Measurements from ENCODE around the gene STAB1.
"Not testable (repeated sequence)": the region's sequence is repeated elsewhere in the genome, so short reads cannot be mapped to it uniquely, and the experiment has no call there.

STAB1 gene

DNA sequence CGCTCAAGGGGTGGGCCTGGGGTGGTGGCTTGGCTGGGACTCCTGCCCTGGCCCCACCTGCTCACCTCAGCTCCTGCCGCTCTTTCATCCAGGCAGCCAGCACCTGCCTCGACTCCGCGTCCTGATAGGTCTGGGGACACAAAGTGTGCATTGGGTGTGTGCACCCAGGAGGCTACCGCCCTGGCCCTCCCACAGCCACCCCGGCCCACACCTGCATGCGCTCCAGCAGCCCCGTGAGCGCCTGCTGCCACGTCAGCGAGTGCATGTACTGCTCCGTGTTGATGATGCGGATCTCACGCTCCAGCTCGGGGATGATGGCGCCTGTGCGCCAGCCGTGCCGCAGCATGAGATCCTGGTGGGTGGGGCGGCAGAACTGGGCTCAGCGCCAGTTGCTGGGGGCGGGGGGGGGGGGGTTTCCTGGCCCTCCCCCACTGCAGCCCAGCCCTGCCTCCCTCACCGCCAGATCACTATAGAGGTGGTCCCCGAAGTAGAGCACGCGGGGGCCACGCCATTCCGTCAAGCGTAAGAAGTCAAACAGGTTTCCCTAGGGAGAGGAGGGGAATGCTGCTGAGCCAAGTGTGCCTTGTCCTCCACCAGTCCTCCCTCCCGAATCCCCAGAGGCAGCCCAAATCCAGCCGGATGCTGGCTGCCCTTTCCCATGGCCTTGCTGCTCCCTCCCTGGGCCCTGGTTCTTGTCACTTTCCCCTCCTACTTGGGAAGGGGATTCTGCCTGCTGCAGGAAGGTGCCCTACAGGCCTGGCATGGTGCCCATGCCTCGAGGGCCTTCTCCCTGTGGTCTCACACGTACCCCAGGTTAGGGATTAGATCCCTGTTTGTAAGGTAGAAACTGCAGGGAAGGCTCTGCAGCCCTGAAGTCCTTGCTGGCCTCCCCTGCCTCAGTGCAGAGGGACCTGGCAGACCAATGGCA lies 29.9 kb downstream of the STAB1 start:
- DNase-seq (ENCODE audit: low read depth in 2 of 2): no peak

DNA sequence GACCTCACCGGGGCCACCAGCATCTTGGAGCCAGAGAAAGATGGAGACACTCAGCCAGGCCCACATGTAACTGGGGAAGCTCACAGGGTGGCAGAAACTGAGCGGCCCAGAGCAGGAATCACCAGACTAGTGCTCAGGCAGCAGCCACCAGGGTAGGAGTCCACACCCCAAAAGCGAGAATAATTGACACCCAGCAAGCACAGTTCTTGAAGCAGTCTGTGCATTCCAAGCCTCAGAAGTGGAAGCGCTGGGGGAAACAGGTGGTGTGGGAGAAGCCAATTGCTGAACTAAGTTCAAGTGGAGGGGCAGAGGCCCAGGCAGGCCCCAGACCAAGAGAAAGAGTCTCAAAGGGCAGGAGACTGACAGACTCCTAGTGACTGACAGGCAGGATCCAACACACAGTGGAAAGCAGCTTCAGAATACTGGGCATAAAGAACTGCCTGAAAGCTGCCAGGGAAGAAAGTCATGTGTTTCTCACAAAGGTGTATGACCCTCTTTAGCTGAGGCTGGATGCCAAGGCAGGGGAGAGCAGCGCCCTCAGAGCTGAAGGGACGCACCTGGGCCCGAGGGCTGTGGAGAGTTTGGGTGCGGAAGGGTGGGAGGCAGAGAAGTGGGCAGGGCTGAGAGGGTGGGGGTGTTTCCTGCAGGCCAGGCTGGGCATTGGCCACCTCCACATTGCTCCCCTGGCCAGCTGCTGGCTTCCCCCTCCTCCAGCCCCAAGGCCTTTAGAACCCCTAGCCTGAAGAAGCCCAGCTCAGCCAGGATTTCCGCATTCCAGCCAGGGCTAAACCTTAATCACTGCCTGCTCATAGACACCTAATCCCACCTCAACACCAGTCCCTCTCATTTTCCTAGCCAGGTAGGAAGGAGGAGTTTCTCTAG lies 30.8 kb downstream of the STAB1 start:
- no peak for DNase-seq (ENCODE audit: low read depth in 2 of 2)

DNA sequence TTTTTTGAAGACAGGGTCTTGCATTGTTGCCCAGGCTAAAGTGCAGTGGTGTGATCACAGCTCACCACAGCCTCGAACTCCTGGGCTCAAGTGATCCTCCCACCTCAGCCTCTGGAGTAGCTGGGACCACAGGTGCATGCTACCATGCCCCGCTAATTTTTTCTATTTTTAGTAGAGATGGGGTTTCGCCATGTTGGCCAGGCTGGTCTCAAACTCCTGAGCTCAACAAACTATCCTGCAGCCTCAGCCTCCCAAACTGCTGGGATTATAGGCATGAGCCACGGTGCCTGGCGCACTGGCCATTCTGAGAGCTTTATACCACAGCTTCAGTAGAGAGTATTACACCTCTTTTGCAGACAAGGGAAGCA lies 31.5 kb downstream of the STAB1 start:
- DNase-seq (ENCODE audit: low read depth in 2 of 2): not testable (repeated sequence)

DNA sequence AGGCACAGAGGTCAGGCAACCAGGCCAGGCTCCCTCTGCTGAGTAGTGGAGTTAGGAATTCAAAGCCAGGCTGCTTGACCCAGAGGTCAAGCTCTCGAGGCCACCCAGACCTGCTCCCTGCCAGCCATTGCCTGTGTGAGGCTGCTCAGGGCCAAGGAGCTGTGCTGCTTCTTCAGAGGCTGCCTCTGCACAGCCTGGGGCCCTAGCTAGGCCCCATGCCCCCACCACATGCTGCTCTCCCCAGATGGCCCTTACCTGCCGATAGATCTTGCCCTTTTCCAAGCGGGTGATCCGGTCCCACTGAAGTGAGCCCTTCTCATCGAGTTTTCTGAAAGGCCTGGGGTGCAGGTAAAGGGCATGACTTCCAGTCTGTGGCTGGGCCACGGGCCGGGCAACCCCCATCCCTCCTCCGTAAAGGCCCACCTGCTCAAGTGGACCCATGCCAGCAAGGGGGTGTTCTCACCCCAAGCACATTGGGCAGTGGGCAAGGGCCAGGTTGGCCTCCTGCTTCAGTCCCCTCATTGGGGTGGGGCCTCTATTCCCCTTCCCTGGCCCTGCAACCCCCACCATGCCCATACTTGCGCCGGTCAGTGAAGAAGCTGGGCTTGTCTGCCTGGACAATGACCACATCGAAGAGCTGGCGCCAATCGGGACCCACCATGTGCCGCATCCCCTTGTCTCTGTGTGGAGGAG lies 32.0 kb downstream of the STAB1 start:
- no peak for DNase-seq (ENCODE audit: low read depth in 2 of 2)

DNA sequence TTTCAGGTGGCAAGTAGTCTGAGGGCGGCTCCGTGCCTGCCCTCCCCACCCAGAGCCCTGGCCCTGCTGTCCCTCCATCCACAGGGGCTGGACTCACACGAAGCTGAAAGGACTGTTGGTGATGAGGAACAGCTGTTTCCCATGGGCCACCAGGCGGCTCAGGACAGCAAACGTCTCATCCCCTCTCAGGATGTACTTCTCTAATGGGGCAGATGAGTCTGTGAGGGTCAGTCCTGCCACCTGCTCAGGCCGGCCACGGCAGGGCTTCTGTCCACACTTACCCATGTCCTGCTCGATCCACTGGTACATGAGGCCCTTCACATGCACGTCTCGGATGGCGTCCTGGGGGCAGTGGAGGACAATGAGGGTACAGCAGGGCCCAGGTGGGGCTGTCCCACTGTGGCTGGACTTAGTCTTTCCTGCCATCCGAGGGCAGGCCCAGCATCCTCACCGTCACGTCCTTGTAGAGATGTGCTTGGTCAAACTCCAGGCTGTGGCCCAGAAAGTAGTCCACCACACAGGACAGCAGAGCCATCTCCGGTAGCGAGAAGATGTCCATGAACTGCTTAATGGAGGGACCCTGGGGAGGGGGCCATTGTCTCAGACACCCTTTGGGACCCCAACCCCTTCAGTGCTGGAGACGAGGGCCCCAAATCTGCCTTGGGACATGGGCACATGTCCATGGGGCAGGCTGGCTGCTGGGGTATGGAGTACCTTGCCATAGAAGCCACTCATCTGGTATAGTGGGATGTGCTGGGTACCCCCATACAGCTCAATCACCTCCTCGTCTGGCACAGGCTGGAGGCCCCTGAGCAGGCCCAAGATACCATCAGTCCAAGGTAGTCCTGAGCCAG lies 32.8 kb downstream of the STAB1 start:
- no peak for DNase-seq (ENCODE audit: low read depth in 2 of 2)

DNA sequence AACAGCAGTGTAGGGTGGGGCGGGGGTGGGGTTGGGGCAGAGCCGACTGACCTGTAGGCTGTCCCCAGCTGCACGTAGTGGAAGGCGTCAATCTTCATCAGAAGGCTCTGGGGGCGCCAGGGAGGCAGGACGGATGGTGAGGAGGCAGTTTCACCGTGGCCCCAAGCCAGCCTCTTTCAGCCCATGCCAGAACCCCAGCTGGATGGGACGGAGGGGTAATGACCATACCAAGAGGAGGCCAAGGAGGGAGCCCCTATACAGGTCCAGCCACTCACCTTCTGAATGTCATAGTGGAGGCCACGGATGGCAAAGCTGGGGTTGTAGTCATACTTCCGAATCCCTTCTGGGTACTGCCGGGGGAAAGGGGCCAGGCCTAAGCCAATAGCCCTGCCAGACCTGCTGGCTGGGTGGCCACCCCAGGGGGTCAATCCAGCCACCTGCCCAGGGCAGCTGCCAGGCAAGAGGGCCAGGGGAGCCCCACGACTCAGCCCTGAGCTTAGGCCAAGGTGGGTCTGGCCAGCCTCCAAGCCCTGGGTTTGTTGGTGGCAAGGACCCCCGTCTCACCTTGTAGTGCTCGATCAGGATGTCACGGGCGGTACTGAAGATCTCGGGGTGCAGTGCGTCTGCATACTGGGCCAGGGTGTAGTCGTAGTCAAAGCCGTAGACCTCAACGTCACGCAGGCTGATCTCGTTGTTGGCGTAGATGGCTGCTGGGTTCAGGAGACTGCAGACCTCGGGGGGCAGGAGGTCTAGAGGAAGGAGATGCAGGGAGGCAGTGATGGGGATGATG lies 33.6 kb downstream of the STAB1 start:
- no peak for DNase-seq (ENCODE audit: low read depth in 2 of 2)

DNA sequence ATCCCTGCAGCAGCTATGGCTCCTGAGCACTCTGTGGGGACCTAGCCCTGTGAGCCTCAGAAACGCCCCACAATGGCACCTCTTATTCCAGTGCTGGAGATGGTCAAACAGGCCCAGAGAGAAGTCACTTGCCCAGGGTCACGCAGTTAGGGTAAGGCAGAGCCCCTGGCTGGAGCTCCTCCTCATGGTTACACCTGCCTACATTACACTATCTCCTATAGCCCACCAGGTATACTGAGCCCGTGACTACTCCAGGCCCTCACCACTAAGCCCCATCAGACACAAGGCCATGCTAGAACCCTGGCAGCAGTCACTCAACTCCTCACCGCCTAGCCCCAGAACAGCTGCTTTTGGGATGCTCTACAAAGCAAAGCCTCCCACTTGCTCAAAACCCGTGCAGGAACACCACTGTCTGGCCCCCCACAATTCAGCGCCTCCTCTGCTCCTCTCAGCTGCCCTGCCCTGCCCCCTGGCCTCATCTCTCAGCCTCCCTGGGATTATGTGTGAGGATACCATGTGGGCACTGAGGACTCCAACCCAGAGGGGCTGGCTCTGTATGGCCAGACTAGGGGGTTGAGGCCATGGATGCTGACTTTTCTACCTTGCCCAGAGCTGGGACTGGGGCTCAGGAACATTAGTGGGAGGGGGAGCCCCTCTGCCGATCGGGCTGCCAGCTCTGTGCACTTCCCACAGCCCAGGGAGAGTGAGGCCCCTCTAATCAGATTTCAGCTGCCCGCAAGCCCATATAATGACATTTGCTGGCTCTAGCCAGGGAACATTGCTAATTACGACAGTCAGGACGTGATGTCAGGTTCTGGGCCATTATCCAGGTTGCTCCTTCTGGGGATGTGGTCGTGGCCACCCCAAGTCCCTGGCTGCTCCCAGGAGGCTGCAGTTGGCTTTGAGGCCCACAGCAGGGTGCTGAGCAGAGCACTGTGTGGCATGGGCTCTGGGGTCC lies 34.5 kb downstream of the STAB1 start:
- no peak for DNase-seq (ENCODE audit: low read depth in 2 of 2)

DNA sequence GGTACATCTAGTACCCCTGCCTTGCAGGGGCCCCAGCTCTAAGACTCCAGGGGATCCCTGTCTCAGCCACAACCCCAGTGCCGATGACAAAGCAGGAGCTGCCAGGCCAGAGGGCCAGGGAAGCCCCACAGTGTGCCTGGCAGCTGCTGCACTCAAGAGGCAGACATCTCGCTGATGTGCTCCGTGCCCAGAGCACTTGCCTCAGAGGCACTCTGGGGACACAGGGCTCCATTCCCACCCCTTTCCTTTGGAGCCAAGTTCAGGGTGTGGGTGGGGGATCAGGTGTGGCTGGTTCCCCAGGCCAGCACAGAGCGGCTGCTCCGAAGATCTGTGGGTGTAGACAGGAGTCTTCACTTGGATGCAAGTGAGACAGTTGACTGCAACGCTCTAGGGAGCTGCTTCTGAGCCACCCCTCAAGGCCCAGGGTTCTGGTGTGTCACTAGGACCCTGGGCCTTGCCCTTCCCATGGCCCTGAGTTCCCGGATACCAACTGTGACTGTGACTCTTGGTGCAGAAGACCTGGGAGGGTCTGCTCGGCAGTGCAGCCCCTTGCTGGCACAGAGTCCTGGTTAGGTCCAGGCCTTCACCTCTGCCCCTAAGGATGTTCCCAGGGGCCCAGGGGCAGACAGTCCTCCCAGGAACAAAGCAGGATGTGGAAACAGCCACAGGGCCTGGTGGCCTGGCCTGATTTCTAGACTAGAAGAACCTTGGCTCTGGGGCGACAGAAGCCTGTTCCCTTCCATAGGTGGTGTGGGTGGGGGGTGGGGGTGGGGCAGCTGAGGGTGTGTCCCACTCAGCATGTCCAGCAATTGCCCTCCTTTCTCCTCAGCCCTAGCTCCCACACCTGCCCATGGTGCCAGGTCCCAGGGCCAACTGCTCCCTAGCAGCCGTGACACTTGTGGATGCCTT lies 36.0 kb downstream of the STAB1 start:
- DNase-seq (ENCODE audit: low read depth in 2 of 2): no peak

DNA sequence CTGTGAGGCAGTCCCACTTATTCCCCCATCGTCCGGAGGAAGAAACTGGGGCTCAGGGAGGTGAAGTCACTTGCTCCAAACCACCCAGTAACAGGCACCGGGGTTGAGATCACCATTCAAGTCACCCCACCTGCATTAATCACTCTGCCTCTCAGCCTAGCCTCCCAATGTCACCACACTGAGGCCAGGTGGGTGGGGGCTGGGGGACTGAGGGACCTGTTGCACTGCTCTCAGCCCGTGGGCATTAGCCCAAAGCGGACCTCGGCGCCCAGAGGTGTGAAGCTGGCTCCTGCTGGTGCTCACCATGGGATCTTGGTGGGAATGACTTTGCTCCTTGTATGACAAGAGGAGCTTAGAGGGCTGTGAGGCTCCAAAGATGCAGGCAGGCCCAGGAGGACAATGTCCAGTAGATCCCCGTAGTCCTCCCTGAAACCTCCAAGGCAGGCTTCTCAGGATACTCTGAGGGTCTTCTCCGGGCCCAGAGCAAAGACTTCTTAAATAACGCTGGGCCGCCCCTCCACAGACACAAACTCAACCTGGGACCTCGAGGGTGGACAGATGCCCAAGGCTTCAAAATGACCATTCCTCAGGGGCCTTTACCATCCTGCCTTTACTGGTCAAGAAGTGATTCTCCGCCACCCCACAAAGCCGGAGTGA lies 36.9 kb downstream of the STAB1 start:
- no peak for DNase-seq (ENCODE audit: low read depth in 2 of 2)

DNA sequence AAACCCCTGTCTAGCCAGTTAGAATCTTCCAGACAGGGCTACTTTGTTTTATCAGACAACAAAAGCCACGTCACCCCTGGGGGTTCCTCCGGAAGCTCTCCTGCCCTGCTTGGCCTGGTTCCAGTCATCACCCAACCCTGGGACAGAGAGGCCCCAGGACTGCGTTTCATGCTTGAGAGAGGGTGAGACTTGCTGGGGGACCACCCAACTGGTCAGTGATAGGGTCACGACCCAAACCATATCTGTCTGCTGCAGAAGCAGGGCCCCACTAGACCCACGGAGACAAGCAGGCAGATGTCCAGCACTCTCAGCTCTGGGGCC lies 37.3 kb downstream of the STAB1 start:
- DNase-seq (ENCODE audit: low read depth in 2 of 2): no peak

DNA sequence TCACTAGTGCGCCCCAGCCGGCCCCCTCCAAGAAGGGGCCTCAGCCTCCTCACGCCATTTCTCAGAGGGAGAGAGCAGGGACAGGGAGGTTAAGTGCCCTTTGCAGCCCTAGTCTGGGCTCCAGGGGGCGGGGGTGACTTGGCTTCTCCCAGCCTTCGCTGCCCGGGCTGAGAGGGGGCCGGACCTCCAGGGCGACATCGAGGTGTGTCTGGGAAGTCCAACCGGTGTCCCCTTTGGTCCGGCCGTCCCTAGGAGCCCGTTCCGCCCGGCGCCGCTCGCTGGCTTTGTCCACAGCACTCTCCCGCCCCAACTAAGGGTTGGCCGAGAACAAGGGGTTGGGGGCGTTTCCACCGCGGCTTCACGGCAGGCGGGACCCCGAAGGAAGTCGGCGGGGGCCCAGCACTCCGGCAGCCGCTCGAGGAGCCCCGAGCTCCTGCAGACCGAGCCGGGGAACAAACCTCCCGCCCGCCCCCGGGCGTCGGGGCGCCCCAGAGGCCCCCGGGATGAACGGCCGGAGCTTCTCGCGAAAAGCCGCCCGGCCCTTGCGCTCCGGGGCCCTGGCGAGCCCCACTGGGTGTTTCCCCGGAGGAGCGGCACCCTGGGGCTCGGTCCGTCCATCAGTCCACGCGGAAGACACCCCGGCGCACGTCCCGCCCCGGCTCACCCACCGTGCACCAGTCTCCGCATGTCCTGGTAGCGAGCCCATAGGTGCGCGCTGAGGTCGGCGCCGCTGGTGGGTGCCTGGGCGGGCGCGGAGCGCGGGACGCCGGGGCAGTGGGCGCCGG lies 37.9 kb downstream of the STAB1 start:
- DNase-seq (ENCODE audit: low read depth in 2 of 2): no peak

DNA sequence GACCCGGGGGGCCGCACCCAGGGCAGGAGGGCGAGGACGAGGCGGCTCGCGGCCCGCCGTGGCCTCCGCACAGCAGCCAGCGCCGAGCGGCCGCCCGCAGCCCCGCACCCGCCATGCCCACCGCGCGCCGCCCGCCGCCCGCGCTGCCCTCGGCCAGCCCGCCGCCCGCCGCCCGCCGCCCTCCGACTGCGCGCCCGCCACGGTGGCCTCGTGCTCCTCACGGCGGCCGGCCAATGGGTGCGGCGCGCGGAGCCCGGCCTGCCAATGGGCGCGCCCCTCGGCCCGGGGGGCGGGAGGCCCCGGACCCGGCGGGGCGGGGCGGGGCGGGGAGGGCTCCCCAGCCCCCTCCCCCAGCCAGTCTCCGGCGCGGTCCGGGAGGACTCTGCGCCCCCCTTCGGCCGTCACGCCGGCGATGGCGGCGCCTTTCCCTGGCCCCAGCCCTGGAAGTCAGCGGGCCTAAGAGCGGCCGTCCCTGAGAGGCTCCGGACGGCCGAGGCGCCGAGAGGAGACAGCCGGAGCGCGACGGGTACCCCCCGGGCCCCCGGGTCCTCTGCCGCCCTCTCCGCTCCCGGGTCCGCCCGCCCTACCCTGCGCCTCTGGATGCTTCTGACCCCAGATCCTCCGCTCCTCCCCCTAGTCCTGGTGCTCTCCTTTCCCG lies 38.6 kb downstream of the STAB1 start, which contains the start of gene NT5DC2:
TSS of gene NT5DC2 (minus strand) at position 235 of the 658 bp plus-strand sequence. CDS start at position 115, 120 bp downstream.
- peak in 1 of 2 donors; percentile 62 for DNase-seq (ENCODE audit: low read depth in 2 of 2)

DNA sequence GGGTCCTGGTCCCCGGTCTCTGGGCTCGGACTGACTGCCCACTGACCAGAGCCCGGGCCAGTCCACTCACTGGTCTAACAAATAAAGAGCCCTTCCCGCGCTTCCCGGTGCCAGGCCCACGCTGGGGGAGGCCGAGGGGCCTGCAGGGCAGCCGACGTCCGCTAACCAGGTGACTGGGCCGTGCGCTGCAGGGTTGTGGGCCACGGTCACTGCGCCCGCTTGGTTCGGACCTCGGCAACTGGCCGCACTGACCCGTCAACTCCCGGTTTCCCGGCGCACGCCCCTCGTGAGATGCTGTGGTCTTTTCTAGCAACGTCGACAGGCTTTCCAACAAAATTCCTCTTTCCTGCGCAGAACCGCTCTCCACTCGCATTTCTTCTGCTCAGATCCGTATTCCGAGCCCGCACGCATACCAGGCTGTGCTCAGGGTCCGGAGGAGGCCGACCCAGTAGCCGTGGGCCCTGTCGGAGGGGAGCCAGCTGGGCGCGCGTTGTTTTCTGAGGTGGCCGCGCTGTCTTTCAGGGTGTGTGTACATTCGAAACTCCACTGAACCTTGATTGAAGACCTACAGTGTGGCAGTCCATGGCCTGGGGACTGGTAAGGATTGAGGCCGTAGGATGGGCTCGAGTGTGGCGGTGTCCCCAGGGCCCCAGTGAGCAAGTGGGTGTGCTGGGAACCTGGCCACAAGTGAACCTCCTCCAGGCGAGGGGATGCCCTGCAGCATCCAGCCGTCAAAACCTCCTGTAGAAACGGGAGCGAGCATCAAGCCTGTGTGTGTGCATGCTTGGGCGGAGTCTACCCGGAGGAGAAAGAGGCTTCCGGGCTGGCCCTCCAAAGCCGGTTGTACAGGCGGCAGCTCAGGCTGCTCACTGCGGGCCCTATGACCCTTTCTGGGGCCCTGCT lies 39.4 kb downstream of the STAB1 start:
- no peak for DNase-seq (ENCODE audit: low read depth in 2 of 2)

DNA sequence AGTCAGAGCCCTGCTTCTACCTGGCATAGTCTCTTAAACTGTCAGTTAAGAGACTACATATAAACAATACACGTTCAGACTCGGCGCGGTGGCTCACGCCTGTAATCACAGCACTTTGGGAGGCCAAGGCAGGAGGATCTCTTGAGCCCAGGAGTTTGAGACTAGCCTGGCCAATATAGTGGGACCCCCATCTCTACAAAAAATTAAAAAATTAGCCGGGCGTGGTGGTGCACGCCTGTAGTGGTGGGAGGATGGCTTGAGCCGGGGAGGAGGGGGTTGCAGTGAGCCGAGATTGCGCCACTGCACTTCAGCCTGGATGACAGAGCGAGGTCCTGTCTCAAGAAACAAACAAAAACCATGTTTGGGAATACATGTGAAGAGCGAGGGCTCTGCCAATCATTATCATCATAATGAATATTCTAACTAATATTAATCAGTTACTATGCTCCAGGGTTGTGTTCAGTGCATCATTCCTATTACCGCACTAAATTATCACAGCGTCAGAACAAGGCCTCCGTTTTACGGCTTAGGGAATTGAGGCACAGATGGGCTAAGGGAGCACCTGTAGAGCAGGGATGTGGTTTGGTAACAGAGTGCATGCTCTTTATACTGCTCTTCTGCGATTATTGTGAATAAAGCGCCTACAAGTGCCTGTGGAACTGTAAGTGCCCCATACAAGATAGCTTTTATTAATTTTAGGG lies 40.4 kb downstream of the STAB1 start:
- no peak for DNase-seq (ENCODE audit: low read depth in 2 of 2)

DNA sequence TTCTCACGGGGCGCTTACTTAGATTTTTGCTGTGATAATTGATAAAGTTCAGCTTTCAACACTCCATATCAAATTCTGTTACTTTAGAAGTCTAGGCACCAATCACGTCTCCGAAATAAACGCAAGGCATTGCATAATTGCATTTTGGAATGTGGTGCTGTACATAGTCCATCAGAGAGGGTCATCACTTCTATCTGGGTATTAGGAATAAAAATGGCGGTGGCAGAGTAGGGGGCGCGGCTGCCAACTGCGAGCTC lies 40.9 kb downstream of the STAB1 start:
- no peak for DNase-seq (ENCODE audit: low read depth in 2 of 2)
